GM10248 (cell line): ENCODE data around the gene DLGAP1.

Experiments
- CTCF ChIA-PET: fragments of 300-600 bp; sonication (Branson Sonifier 250); formaldehyde crosslinking; extraction: SDS; loops from one replicate; lab custom pipeline; 2021; ENCODE audit warnings: antibody characterized with exemption; lab: Yijun Ruan, JAX
- POLR2A ChIA-PET: fragments of 350-650 bp; sonication (Branson Sonifier 250); formaldehyde crosslinking; extraction: SDS; loops from one replicate; lab custom pipeline; 2020; ENCODE audit warnings: antibody characterized with exemption; lab: Yijun Ruan, JAX
- DNase-seq: peaks from one replicate; pipeline ENCODE4 v3.0.0; 2012; ENCODE audit errors: extremely low spot score
- TF ChIP-seq, protein P1 (sequence below): IDR thresholded peaks from 2 replicates; pipeline ENCODE4 v1.5.1; 2012; ENCODE audit warnings: mild to moderate bottlenecking, low read depth; ENCODE audit errors: extremely low read depth, missing control alignments, control extremely low read depth

Gene DLGAP1

DNA sequence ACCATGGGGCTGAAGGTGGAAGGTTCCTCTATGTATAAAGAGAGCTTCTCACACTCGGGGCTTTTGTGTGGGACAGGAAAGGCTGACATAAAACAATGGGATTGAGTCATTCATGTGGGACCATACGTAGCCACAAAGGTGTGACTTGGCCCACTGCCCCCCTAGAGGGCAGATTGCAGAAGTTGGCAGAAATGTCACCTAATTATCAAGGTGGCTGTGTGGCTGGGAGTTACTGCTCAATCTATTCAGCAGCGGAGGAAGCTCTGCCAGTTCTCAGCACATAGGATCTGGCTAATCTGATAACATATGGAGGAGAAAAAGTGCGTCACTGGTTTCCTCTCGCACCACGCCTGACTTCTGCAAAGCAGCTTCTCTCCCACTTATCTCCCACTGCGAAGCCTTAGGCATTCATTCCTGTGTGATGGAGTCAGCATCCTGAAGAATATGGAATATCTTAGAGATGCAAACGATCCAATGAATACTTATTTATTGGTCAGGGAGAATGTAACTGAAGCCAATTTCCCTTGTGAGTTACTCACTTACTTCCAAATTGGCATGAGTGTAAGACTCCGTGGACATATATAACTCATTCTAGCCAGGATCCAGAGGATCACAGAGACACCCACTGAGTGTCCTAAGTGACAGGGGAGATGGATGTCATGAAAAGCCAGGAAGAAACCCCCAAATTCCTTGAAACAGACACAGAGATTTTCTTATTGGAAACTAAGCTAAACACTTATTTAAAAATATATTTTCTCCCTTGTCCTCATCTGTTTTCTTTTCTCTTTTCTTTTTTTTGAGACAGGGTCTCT is 660.4 kb downstream of the DLGAP1 start:
- TF ChIP-seq, protein P1, sequence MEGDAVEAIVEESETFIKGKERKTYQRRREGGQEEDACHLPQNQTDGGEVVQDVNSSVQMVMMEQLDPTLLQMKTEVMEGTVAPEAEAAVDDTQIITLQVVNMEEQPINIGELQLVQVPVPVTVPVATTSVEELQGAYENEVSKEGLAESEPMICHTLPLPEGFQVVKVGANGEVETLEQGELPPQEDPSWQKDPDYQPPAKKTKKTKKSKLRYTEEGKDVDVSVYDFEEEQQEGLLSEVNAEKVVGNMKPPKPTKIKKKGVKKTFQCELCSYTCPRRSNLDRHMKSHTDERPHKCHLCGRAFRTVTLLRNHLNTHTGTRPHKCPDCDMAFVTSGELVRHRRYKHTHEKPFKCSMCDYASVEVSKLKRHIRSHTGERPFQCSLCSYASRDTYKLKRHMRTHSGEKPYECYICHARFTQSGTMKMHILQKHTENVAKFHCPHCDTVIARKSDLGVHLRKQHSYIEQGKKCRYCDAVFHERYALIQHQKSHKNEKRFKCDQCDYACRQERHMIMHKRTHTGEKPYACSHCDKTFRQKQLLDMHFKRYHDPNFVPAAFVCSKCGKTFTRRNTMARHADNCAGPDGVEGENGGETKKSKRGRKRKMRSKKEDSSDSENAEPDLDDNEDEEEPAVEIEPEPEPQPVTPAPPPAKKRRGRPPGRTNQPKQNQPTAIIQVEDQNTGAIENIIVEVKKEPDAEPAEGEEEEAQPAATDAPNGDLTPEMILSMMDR: no peak
- CTCF ChIA-PET: interaction anchor here (1.5 kb wide), 1 partner anchor 15 kb away, joined by 3 read pairs; no protein-coding TSS in a partner anchor
- POLR2A ChIA-PET: no interaction called here
- DNase-seq: no peak

- DNase-seq: no peak
- CTCF ChIA-PET: no interaction called here
- TF ChIP-seq, protein P1: no peak
- POLR2A ChIA-PET: no interaction called here
Measured at GRCh38 chr18:3793545-3793944, 661.6 kb downstream of the DLGAP1 start.

DNA sequence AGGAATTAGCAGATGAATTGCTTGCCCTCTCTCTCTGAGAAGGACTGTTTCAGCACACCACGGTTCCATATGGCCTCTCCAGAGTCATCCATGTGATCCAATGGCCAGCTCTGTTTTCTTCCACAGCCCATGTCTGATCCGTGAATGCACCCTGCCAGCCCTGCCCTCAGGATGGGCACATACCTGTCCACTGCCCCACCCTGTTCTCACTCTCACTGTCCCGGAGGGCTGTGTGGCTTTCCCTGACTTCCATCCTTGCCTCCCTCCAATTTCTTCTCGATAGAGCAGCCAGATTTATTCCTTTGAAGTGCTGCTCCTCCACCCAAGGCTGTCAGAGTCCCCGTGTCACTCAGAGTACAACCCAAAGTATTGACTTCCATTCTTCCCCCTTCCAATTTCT is 662.0 kb downstream of the DLGAP1 start:
- TF ChIP-seq, protein P1: no peak
- CTCF ChIA-PET: interaction anchor here (1.0 kb wide), 1 partner anchor 22 kb away, joined by 4 read pairs; no protein-coding TSS in a partner anchor
- no peak for DNase-seq
- POLR2A ChIA-PET: no interaction called here

DNA sequence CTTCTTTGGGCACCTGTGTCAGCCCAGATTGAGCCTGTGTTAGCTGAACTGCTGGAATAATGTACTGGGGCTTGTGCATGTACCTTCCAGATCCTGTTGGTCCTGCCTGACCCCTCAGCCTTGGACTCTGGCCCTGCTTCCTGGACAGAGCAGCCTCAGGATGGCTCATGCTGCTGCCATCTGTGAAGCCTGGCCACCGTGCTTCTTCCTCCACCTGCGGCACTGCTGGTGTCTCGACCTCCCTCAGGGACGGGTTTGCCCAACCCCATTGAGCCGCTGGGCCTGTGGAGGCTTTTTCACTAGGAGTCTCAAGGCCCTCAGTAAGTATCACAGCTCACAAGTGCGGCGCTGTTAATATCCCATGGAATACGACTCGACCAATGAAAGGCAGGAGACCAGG is 662.4 kb downstream of the DLGAP1 start:
- ChIA-PET CTCF (interaction anchor here (1.0 kb wide), 1 partner anchor 21 kb away, joined by 4 read pairs; no protein-coding TSS in a partner anchor), POLR2A (no interaction called here)
- DNase-seq: no peak
- TF ChIP-seq, protein P1: no peak

GRCh38 chr18:3791238-3791637 is 663.9 kb downstream of the DLGAP1 start:
- DNase-seq: no peak
- TF ChIP-seq, protein P1: no peak
- ChIA-PET CTCF (interaction anchor here (1.4 to 1.5 kb wide), 2 partner anchors 11 to 21 kb away, joined by 4 read pairs; no protein-coding TSS in a partner anchor), POLR2A (no interaction called here)

GRCh38 chr18:3790703-3791102 is 664.4 kb downstream of the DLGAP1 start:
- CTCF ChIA-PET: interaction anchor here (1.4 to 1.5 kb wide), 2 partner anchors 11 to 20 kb away, joined by 4 read pairs; no protein-coding TSS in a partner anchor
- no peak for DNase-seq
- POLR2A ChIA-PET: no interaction called here

More at GRCh38 chr18:3790703-3791102, 664.4 kb downstream of the DLGAP1 start:
- TF ChIP-seq, protein P1: no peak
